HFFc6 (cell line): ENCODE data around the gene C7orf33. TPM values are rescaled to one million over a fixed set of nuclear protein-coding genes. Genes with fewer than 3 reads are reported as not detected.

Experiments
- DNase-seq: peaks from one replicate; pipeline ENCODE4 v3.0.0-alpha.2; 2018
- H3K27ac Mint-ChIP-seq: 2 replicates; pipeline ENCODE4 v1.8.0; 2020; ENCODE audit warnings: mild to moderate bottlenecking, mixed read lengths
- H3K27me3 Mint-ChIP-seq: 2 replicates; pipeline ENCODE4 v1.8.0; 2021; ENCODE audit warnings: mild to moderate bottlenecking, moderate library complexity, mixed read lengths; ENCODE audit not compliant: insufficient read depth
- H3K36me3 Mint-ChIP-seq: 2 replicates; pipeline ENCODE4 v1.8.0; 2021; ENCODE audit warnings: low read depth, mixed read lengths
- H3K4me1 Mint-ChIP-seq: 2 replicates; pipeline ENCODE4 v1.8.0; 2020; ENCODE audit warnings: low read depth, mixed read lengths
- H3K4me3 Mint-ChIP-seq: 2 replicates; pipeline ENCODE4 v1.8.0; 2020; ENCODE audit warnings: mild to moderate bottlenecking, moderate library complexity, mixed read lengths
- H3K9me3 Mint-ChIP-seq: 2 replicates; pipeline ENCODE4 v1.8.0; 2020; ENCODE audit warnings: mild to moderate bottlenecking, mixed read lengths
- total RNA-seq, 6 experiments: library from RNA; stranded (reverse); fragmentation: NEBNext Ultra II Directional; extraction: Animal tissue kit (Norgen Biotek cat#: 25700); gene quantifications; 2 replicates in 1 of 6; 3 replicates in 5 of 6; pipeline ENCODE4 v1.2.3, GENCODE V29; 2021
- TF ChIP-seq, protein P1 (sequence below): fragments of 200-600 bp; sonication (generic); IDR thresholded peaks from 2 replicates; pipeline ENCODE4 v1.5.0; 2021; ENCODE audit warnings: antibody characterized with exemption, mild to moderate bottlenecking

The C7orf33 gene
- total RNA-seq, 6 experiments from 2014 or later, result not detected

DNA sequence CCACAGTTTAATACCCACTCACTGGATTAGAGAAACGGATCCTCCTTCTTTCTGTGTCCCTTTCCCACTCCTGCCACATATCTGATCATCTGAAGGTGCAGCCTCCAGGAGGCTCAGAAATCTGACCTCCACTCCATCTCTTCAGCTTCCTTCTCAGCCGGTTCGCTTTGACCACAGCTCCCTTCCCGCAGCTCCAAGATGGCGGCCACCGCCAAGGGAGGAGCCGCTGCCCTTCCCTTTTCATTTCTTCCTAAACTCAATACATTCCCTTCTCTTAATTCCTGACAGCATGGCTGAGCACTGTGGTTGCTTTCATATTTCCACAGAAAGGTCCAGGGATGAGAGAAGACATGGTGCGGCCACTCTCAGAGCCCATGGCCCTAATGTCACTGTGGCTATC is 43.7 kb upstream of the C7orf33 start:
- H3K4me1 Mint-ChIP-seq, result no peaks in the 10 kb centered on the region

DNA sequence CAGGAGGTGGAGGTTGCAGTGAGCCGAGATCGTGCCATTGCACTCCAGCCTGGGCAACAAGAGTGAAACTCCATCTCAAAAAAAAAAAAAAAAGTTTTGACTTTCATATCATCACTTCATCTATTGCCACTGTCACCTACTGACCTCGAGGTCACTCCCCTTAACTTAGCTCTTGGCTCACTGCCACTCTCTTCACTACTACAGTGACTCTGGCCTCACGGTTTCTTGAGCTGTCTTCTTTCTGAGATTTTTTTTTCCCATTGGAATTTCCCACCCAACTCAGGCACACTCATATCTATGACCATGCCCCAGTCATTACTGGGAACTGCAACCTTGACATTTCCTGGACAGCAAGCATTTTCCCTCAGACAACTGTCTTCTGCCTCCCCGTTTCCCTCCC is 42.6 kb upstream of the C7orf33 start:
- no peak for DNase-seq
- no peaks in the 10 kb centered on the region for H3K9me3 Mint-ChIP-seq
- H3K36me3 Mint-ChIP-seq, result no peaks in the 10 kb centered on the region
- H3K27ac Mint-ChIP-seq, result no peak overlapping the region
- no peaks in the 10 kb centered on the region for H3K4me1 Mint-ChIP-seq
- H3K4me3 Mint-ChIP-seq, result no peak overlapping the region
- H3K27me3 Mint-ChIP-seq, result peaks cover 4% of the 10 kb centered on the region
- TF ChIP-seq, protein P1, sequence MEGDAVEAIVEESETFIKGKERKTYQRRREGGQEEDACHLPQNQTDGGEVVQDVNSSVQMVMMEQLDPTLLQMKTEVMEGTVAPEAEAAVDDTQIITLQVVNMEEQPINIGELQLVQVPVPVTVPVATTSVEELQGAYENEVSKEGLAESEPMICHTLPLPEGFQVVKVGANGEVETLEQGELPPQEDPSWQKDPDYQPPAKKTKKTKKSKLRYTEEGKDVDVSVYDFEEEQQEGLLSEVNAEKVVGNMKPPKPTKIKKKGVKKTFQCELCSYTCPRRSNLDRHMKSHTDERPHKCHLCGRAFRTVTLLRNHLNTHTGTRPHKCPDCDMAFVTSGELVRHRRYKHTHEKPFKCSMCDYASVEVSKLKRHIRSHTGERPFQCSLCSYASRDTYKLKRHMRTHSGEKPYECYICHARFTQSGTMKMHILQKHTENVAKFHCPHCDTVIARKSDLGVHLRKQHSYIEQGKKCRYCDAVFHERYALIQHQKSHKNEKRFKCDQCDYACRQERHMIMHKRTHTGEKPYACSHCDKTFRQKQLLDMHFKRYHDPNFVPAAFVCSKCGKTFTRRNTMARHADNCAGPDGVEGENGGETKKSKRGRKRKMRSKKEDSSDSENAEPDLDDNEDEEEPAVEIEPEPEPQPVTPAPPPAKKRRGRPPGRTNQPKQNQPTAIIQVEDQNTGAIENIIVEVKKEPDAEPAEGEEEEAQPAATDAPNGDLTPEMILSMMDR, result no peak

More for the DNA sequence above, 43.7 kb upstream of the C7orf33 start:
- TF ChIP-seq, protein P1, result no peak
- H3K9me3 Mint-ChIP-seq, result no peaks in the 10 kb centered on the region
- peaks cover 6% of the 10 kb centered on the region; the same call in 1 of the 2 replicates for H3K27me3 Mint-ChIP-seq
- DNase-seq, result no peak
- no peak overlapping the region for H3K4me3 Mint-ChIP-seq
- no peak overlapping the region for H3K27ac Mint-ChIP-seq
- H3K36me3 Mint-ChIP-seq, result no peaks in the 10 kb centered on the region

DNA sequence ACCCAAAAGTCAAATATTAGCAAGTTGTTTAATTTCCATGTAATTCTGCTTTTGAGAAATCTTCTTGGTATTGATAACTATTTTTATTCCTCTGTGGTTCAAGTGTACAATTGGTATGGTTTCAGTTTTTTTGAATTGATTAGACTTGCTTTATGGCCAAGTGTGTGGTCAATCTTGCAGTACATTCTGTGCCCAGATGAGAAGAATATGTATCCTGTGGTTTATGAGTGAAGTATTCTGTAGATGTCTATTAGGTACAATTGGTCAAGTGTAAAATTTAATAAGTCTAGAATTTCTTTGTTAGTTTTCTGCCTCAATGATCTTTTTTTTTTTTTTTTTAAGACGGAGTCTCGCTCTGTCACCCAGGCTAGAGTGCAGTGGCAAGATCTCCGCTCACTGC is 36.6 kb upstream of the C7orf33 start:
- H3K9me3 Mint-ChIP-seq, result no peaks in the 10 kb centered on the region
- TF ChIP-seq, protein P1, result no peak
- no peak for DNase-seq
- H3K4me1 Mint-ChIP-seq, result no peaks in the 10 kb centered on the region
- H3K36me3 Mint-ChIP-seq, result no peaks in the 10 kb centered on the region
- no peak overlapping the region for H3K27ac Mint-ChIP-seq
- H3K4me3 Mint-ChIP-seq, result no peak overlapping the region
- H3K27me3 Mint-ChIP-seq, result peaks cover 4% of the 10 kb centered on the region

DNA sequence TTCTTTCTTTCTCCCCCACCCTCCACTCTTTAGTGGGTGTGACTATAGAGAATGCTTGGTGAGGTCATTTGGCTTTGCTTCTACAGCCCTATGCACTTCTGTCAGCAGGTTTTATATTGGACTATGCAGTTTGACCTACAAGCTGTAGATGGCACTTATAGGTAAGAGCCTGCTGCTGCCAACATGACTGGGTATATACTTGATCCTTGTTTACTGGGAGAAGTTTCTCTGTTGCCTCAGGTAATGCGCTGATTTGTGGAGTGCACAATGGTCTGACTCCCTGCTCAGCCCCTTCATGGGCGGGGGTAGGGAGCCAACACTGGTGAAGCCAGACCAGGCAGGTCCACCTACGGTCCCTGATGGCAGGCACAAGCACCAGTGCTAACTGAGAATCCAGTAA is 33.7 kb upstream of the C7orf33 start:
- DNase-seq, result no peak
- H3K36me3 Mint-ChIP-seq, result no peaks in the 10 kb centered on the region
- no peaks in the 10 kb centered on the region for H3K4me1 Mint-ChIP-seq
- peaks cover 4% of the 10 kb centered on the region for H3K27me3 Mint-ChIP-seq
- no peak overlapping the region for H3K4me3 Mint-ChIP-seq
- no peak overlapping the region for H3K27ac Mint-ChIP-seq
- TF ChIP-seq, protein P1, result no peak
- no peaks in the 10 kb centered on the region for H3K9me3 Mint-ChIP-seq

DNA sequence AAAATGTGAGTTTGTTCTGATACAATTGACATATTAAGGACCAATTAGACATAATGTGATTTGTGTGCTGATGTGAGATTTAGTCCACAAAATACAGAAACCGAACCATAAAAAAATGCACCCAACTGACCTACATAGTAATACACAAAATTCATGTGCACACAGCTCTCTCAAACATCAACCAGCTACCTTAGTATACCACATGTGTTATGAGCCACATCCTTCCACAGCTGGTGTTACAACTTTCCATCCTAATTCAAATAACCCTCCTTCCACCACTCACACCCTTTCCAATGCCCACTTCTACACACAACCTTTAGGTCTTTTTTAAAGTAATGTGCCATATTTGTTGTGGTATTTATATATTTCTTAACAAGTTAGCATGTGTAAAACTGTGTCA is 31.7 kb upstream of the C7orf33 start:
- H3K9me3 Mint-ChIP-seq, result no peaks in the 10 kb centered on the region
- H3K27ac Mint-ChIP-seq, result no peak overlapping the region
- no peaks in the 10 kb centered on the region for H3K36me3 Mint-ChIP-seq
- no peak for DNase-seq
- no peaks in the 10 kb centered on the region; the same call in none of the 2 replicates for H3K27me3 Mint-ChIP-seq
- no peak overlapping the region for H3K4me3 Mint-ChIP-seq
- TF ChIP-seq, protein P1, result no peak
- H3K4me1 Mint-ChIP-seq, result peaks cover 3% of the 10 kb centered on the region

DNA sequence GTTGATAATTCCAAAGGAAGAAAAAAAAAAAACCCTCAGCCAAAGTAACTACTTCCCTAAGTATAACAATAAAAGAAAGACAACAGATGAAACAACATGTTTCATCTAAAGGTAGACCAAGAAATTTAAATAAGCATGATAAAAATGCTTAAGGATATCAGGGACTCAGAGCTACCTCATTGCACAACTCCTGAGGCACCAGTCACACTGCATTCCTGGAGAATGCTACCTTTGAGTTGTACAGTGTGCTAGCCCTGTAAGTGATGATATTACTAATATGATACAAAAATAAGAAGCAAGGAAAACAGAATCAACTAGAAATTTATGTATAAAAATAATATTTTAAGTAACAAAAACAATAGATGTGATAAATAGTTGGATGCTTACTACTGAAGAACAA is 29.5 kb upstream of the C7orf33 start:
- H3K36me3 Mint-ChIP-seq, result no peaks in the 10 kb centered on the region
- H3K27me3 Mint-ChIP-seq, result no peaks in the 10 kb centered on the region; the same call in none of the 2 replicates
- TF ChIP-seq, protein P1, result no peak
- no peak for DNase-seq
- H3K9me3 Mint-ChIP-seq, result no peaks in the 10 kb centered on the region
- H3K4me1 Mint-ChIP-seq, result peaks cover 14% of the 10 kb centered on the region
- no peak overlapping the region for H3K4me3 Mint-ChIP-seq
- no peak overlapping the region for H3K27ac Mint-ChIP-seq
